Stimulated activated CD4-positive, alpha-beta T cell treated with anti-CD3 and anti-CD28 coated beads, Interleukin-4, amount 100 ng/mL, for 4 hours (primary cell): ENCODE results near the gene UGDH.

Experiments
- DNase-seq, 2 experiments: peaks; one replicate each; pipeline ENCODE4 v3.0.0-alpha.2; 2020

UGDH gene

GRCh38 chr4:39450618-39451017 is 76.6 kb downstream of the UGDH start:
- no peak for DNase-seq
